Pancreas (tissue), 10 donors: ENCODE data around the gene MAPK8. TPM values are rescaled to one million over a fixed set of nuclear protein-coding genes. Genes with fewer than 3 reads are reported as not detected.

Experiments used
- ATAC-seq, 4 donors: fragments of 200-7000 bp; cut with Tn5 transposase; one replicate each; pipeline versions ENCODE4 v1.8.0 to v1.9.1; 2020; ENCODE audit warnings: mild to moderate bottlenecking in 4 of 4, moderate library complexity in 4 of 4
- DNase-seq, 6 donors: peaks; one replicate each; pipeline ENCODE4 v3.0.0-alpha.2; 2020
- FAIRE-seq: peaks from 2 replicates; lab custom pipeline; 2012; peaks lifted over from hg19 to GRCh38; lab: Jason Lieb, UNC
- H3K27ac ChIP-seq, 4 donors: fragments of 200-600 bp; sonication (generic); 1 replicate in 3 of 4; 2 replicates in 1 of 4; pipeline versions ENCODE4 v1.5.0 to v1.8.0; 2020
- H3K27me3 ChIP-seq, 4 donors: fragments of 200-600 bp; one replicate each; pipeline ENCODE4 v1.8.0; 2021
- H3K36me3 ChIP-seq, 3 donors: fragments of 200-600 bp; sonication (generic) in 1 of 3; one replicate each; pipeline versions ENCODE4 v1.5.0 to v1.8.0; 2020 to 2021
- H3K4me1 ChIP-seq, 3 donors: fragments of 200-600 bp; one replicate each; pipeline ENCODE4 v1.8.0; 2021
- H3K4me3 ChIP-seq, 4 donors: fragments of 200-600 bp; sonication (generic) in 2 of 4; one replicate each; pipeline versions ENCODE4 v1.5.0 to v1.8.0; 2020 to 2021
- H3K9me3 ChIP-seq, 4 donors: fragments of 200-600 bp; one replicate each; pipeline ENCODE4 v1.8.0; 2021
- WGBS, 2 donors: extraction: QIAGEN DNeasy Blood & Tissue Kit; methylation state at CpG; one replicate each; pipeline ENCODE4 v1.1.7; 2013; 5-methylcytosine and 5-hydroxymethylcytosine counted together
- intact Hi-C, 3 donors: fragments of 100-400 bp; cut with DNase I; formaldehyde crosslinking; loops; one replicate each; pipeline versions ENCODE4 v1.11.1 to v1.14.2; 2022
- polyA plus RNA-seq, 2 donors: library from polyadenylated mRNA; stranded (reverse); fragments of 200-250 nt; gene quantifications; one replicate each; pipeline ENCODE4 v1.2.3, GENCODE V29; 2013
- total RNA-seq, 6 donors: library from RNA; stranded (reverse); fragmentation: NEBNext Ultra II Directional in 4 of 6; extraction: Animal tissue kit (Norgen Biotek cat#: 25700) in 4 of 6; gene quantifications; one replicate each; pipeline versions ENCODE4 v1.2.1 to v1.2.4, GENCODE V29; 2021 to 2023
- TF ChIP-seq, protein P1 (sequence below), 4 donors: fragments of 200-600 bp; sonication (generic) in 3 of 4; IDR thresholded peaks; one replicate each; pipeline versions ENCODE4 v1.5.0 to v1.8.0; 2021; ENCODE audit warnings: antibody characterized with exemption in 4 of 4
- donor health status: healthy with polysubstance abuse.
- donor health status: DM: no; HTN: no; CAD: no; lungs with moderate emphysema.
- donor health status: DM: no; HTN: no; CAD: no.
- donor health status: control.
- donor health status: control.
- donor health status: Bipolar disorder and iron deficiency.
- donor health status: DM: yes; HTN: yes; CAD: no.
- donor health status: DM: no; HTN: no; CAD: no.
- donor health status: DM: no; HTN: no; CAD: no.
- donor health status: DM: yes; HTN: yes; CAD: no.

MAPK8 gene
- total and polyA plus RNA-seq, 8 donors: 4.0 to 25.5 (median 17.0) TPM

DNA sequence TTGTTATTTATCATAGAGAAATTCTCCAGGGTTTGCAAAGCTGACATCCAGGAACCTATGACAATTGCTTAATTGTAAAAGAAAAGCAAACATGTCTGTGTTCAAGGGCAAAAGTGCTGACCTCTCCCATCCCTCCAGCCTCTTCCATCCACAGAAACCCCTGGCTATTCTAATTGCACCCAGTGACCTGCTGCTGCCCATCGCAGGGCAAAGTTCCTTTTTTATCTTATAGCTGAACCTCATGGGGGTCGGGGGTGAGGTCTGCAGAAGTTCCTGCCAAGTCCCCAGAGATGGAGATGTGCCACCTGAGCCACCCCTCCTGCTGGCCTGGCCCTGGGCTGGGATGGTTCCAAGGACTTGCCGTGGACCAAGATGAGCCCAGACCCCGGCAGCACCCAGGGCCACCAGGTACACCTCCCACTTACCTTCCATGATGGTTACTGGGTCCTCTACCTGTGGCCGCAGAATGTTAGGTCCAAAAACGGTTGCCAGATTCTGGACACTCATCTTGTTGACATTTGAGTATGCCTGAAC is 146.5 kb downstream of the MAPK8 start:
- Histone ChIP-seq H3K36me3 (no peaks in the 10 kb centered on the region), H3K4me1 (no peaks in the 10 kb centered on the region), H3K27ac (no peak overlapping the region), H3K27me3 (no peaks in the 10 kb centered on the region), H3K9me3 (no peaks in the 10 kb centered on the region), H3K4me3 (no peak overlapping the region)
- TF ChIP-seq, protein P1, sequence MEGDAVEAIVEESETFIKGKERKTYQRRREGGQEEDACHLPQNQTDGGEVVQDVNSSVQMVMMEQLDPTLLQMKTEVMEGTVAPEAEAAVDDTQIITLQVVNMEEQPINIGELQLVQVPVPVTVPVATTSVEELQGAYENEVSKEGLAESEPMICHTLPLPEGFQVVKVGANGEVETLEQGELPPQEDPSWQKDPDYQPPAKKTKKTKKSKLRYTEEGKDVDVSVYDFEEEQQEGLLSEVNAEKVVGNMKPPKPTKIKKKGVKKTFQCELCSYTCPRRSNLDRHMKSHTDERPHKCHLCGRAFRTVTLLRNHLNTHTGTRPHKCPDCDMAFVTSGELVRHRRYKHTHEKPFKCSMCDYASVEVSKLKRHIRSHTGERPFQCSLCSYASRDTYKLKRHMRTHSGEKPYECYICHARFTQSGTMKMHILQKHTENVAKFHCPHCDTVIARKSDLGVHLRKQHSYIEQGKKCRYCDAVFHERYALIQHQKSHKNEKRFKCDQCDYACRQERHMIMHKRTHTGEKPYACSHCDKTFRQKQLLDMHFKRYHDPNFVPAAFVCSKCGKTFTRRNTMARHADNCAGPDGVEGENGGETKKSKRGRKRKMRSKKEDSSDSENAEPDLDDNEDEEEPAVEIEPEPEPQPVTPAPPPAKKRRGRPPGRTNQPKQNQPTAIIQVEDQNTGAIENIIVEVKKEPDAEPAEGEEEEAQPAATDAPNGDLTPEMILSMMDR (IDR thresholded peaks at IDR 0.05): no peak
- 64 to 69% methylated on average over 6 of the region's 6 CpGs for WGBS, 2 donors
- intact Hi-C loops: no loop called here
- FAIRE-seq: no peak
- no peak for ATAC-seq
- peak in 2 of 6 donors; percentile 11 to 55 for DNase-seq

DNA sequence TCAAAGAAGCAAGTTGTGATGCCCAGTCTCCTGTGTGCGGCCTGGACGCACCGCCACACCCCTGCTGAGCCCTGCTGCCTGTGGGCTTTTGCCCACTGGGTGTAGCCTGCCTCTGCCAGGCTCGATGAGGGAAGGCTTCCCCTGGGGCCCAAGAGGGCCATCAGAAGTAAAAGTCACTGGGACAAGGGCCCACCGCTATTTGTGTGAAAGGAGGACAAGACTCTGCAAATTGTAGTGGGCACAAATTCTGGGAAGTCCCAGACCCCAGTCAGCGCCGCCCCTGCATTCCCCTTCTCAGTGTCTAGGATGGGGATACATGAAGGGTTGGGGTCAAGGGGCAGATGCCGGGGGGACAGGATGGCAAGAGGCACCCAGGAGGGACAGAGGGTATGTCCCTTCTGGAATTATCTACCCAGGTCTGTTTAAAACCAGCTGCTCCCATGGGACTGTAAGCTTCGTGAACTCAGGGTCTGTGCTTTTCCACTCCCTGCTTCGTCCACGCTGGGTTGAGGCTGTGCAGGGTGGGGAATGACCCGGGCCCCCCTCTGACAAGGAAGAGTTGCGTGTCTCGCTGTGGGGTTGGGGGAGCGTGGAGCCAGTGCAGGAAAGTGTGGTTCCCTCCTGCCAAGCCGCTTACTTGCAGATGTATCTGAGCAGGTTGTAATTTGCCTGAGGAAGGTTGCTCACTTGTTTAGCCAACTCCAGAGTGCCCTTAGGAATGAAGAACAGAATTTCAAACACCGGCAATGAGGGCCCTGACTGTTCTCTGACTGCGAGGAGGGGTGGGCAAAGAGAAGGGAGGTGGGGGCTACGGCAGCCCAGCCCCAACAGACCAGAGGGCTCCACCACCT is 147.2 kb downstream of the MAPK8 start:
- H3K36me3 ChIP-seq: no peaks in the 10 kb centered on the region
- no peak for ATAC-seq
- no peaks in the 10 kb centered on the region for H3K27me3 ChIP-seq
- H3K4me1 ChIP-seq: no peaks in the 10 kb centered on the region
- TF ChIP-seq, protein P1 (IDR thresholded peaks at IDR 0.05): no peak
- FAIRE-seq: no peak
- H3K9me3 ChIP-seq: no peaks in the 10 kb centered on the region
- 71 to 84% methylated on average over 19 of the region's 19 CpGs for WGBS, 2 donors
- H3K27ac ChIP-seq: no peak overlapping the region
- intact Hi-C loops: no loop called here
- DNase-seq: peak in 2 of 6 donors; percentile 4 to 38
- H3K4me3 ChIP-seq: no peak overlapping the region

DNA sequence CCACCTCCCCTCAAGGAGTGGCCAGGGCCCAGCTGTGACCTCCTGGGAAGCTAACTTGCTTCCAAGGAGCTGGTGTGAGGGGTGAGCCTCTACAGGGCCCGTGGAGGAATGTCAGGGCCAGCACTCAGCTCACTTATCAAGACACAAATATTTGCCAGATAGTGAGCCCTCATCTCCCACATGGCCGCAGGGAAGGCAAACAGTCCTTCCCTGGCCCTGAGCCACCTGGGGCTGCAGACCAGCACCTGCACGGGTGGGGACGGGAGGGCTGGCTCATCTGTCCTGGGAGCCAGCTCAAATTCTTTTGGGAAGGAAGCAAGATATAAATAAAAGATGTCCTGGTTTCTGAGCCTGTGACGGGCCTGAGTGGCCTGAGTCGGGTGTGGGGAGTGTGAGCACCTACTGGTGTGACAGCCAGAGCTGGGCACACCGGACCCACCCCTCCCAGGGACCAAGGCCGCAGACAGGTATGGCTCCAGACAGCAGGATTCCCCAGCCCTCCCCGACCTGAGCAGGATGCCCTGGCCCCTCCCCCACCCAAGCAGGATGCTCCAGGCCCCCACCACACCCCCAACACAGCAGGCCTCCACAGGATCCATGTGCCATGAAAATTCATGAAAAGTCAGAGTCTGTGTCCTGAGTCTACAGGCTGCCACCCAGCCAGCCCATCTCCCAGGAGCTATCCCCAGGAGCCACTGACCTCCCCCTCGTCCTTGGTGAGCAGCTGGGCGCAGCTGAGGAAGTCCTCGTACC is 148.0 kb downstream of the MAPK8 start:
- FAIRE-seq (no peak), DNase-seq (peak in 3 of 6 donors; percentile 31 to 56 (median 56)), ATAC-seq (peak in 3 of 4 donors; percentile 23 to 46 (median 38))
- Histone ChIP-seq H3K36me3 (no peaks in the 10 kb centered on the region), H3K27me3 (no peaks in the 10 kb centered on the region), H3K27ac (no peak overlapping the region), H3K9me3 (no peaks in the 10 kb centered on the region), H3K4me1 (no peaks in the 10 kb centered on the region), H3K4me3 (no peak overlapping the region)
- intact Hi-C loops: no loop called here
- 36 to 49% methylated on average over 12 of the region's 12 CpGs for WGBS, 2 donors
- TF ChIP-seq, protein P1 (IDR thresholded peaks at IDR 0.05): no peak

DNA sequence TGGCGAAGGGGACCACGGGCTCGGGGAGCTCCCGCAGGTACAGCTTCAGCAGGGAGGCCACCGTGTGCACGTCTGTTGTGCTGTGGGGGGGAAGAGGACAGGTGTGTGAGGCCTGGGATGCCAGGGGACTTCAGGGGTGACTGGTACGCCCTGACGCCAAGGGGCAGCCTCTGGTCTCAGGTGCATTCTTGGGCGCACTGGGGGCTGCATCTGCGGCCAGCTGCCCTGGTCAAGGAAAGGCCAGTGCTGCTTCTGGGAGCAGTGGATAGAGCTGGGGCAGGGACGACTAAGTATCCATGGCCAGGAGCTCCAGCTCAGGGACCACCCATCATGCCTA is 148.5 kb downstream of the MAPK8 start:
- DNase-seq (peak in 2 of 6 donors; percentile 12 to 42), ATAC-seq (no peak), FAIRE-seq (no peak)
- Histone ChIP-seq H3K27ac (no peak overlapping the region), H3K4me3 (no peak overlapping the region), H3K9me3 (no peaks in the 10 kb centered on the region), H3K4me1 (no peaks in the 10 kb centered on the region), H3K27me3 (no peaks in the 10 kb centered on the region), H3K36me3 (no peaks in the 10 kb centered on the region)
- intact Hi-C loops: no loop called here
- TF ChIP-seq, protein P1 (IDR thresholded peaks at IDR 0.05): no peak
- WGBS, 2 donors: 76 to 88% methylated on average over 11 of the region's 11 CpGs
